ENCODE measurements around the gene PCSK7. TPM values are rescaled to one million over a fixed set of nuclear protein-coding genes. Genes with fewer than 3 reads are reported as not detected.

Gene PCSK7
- total RNA-seq, 1 donor from 2014 or later: 93.6 TPM

DNA sequence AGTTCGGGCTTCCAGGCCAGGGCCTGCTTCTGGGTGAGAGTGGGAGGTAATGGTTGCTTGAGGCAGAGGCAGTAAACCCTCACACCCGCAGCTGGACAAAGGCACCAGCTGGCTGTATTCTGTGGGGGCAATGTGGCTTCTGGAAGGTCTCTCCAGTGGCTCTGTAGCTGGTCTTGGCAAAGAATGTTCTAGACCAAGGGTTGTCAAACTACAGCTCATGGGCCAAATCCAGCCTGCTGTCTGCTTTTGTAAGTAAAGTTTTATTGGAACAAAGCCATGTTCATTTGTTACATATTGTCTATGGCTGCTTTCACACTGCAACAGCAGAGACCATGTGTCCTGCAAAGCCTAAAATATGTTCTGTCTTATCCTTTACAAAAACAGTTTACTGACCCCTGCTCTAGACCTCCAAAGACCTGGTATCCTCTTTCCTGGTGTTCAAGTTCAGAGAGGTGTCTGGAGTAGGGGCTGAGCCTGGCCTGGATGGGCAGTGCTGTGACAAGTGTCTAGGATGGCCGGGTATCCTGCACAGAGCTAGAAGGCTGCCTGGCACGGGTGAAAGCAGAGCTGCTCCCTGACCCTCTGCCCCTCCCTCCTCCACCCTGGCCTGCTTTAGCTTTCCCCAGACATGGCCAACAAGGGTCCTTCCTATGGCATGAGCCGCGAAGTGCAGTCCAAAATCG lies 29.3 kb downstream of the PCSK7 start:
- TF ChIP-seq, protein P1, sequence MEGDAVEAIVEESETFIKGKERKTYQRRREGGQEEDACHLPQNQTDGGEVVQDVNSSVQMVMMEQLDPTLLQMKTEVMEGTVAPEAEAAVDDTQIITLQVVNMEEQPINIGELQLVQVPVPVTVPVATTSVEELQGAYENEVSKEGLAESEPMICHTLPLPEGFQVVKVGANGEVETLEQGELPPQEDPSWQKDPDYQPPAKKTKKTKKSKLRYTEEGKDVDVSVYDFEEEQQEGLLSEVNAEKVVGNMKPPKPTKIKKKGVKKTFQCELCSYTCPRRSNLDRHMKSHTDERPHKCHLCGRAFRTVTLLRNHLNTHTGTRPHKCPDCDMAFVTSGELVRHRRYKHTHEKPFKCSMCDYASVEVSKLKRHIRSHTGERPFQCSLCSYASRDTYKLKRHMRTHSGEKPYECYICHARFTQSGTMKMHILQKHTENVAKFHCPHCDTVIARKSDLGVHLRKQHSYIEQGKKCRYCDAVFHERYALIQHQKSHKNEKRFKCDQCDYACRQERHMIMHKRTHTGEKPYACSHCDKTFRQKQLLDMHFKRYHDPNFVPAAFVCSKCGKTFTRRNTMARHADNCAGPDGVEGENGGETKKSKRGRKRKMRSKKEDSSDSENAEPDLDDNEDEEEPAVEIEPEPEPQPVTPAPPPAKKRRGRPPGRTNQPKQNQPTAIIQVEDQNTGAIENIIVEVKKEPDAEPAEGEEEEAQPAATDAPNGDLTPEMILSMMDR (IDR thresholded peaks at IDR 0.05; ENCODE audit: unreplicated experiment): no peak
- Mint-ChIP-seq H3K4me1 (ENCODE audit: unreplicated experiment) (peaks cover 11% of the 10 kb centered on the region), H3K27ac (ENCODE audit: unreplicated experiment) (no peak overlapping the region), H3K36me3 (ENCODE audit: low read depth, unreplicated experiment) (peaks cover 12% of the 10 kb centered on the region), H3K9me3 (ENCODE audit: unreplicated experiment) (no peaks in the 10 kb centered on the region), H3K27me3 (ENCODE audit: unreplicated experiment) (peaks cover 19% of the 10 kb centered on the region), H3K4me3 (ENCODE audit: unreplicated experiment) (no peak overlapping the region)
- DNase-seq (ENCODE audit: low spot score): no peak

GRCh38 chr11:117201658-117202305 lies 30.1 kb downstream of the PCSK7 start:
- TF ChIP-seq, protein P1 (IDR thresholded peaks at IDR 0.05; ENCODE audit: unreplicated experiment): no peak
- H3K4me3 Mint-ChIP-seq (ENCODE audit: unreplicated experiment): no peak overlapping the region
- peaks cover 19% of the 10 kb centered on the region for H3K27me3 Mint-ChIP-seq (ENCODE audit: unreplicated experiment)
- peaks cover 14% of the 10 kb centered on the region for H3K36me3 Mint-ChIP-seq (ENCODE audit: low read depth, unreplicated experiment)
- no peaks in the 10 kb centered on the region for H3K9me3 Mint-ChIP-seq (ENCODE audit: unreplicated experiment)
- no peak overlapping the region for H3K27ac Mint-ChIP-seq (ENCODE audit: unreplicated experiment)
- no peak for DNase-seq (ENCODE audit: low spot score)
- H3K4me1 Mint-ChIP-seq (ENCODE audit: unreplicated experiment): peaks cover 11% of the 10 kb centered on the region

DNA sequence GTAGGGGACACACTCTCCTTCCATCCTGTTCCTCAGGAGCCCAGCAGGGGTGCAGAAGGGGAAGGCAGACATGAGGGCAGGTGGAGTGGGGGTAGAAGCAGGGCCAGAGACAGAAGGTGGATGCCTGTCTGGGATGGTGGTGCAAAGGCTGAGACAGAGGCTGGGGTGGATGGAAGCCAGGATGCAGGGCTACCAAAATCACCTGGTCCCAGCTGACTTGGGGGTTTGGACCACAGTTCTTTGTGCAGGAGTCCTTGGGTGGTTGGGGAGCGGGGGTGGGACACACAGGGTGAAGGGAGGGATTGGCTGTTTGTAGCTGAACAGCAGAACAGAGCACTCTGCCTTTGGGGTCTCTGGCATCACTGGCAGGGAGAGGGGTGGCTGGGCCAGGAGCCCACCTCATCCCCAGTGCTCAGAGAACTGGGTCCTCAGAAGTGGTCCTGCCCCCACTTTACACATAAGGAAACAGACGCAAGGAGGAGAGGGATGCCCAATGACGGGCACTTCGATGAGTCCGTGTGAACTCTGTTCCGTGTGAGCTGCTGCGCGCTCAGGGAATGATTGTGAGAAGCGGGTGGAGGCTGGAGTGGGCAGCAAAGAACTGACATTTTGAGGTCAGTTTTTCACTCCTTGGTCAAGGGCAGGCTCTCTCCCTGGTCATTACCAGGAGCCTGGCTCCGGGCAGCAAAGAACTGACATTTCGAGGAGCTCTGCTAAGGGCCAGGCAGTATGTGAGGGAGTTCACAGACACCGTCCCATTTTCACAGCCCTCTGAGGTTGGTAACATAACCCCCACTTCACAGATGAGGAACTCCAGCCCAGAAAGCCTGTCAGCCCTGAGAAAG lies 30.8 kb downstream of the PCSK7 start:
- peaks cover 14% of the 10 kb centered on the region for H3K36me3 Mint-ChIP-seq (ENCODE audit: low read depth, unreplicated experiment)
- peaks cover 19% of the 10 kb centered on the region for H3K27me3 Mint-ChIP-seq (ENCODE audit: unreplicated experiment)
- no peak for DNase-seq (ENCODE audit: low spot score)
- TF ChIP-seq, protein P1 (IDR thresholded peaks at IDR 0.05; ENCODE audit: unreplicated experiment): no peak
- peaks cover 11% of the 10 kb centered on the region for H3K4me1 Mint-ChIP-seq (ENCODE audit: unreplicated experiment)
- H3K9me3 Mint-ChIP-seq (ENCODE audit: unreplicated experiment): no peaks in the 10 kb centered on the region
- no peak overlapping the region for H3K27ac Mint-ChIP-seq (ENCODE audit: unreplicated experiment)
- no peak overlapping the region for H3K4me3 Mint-ChIP-seq (ENCODE audit: unreplicated experiment)

DNA sequence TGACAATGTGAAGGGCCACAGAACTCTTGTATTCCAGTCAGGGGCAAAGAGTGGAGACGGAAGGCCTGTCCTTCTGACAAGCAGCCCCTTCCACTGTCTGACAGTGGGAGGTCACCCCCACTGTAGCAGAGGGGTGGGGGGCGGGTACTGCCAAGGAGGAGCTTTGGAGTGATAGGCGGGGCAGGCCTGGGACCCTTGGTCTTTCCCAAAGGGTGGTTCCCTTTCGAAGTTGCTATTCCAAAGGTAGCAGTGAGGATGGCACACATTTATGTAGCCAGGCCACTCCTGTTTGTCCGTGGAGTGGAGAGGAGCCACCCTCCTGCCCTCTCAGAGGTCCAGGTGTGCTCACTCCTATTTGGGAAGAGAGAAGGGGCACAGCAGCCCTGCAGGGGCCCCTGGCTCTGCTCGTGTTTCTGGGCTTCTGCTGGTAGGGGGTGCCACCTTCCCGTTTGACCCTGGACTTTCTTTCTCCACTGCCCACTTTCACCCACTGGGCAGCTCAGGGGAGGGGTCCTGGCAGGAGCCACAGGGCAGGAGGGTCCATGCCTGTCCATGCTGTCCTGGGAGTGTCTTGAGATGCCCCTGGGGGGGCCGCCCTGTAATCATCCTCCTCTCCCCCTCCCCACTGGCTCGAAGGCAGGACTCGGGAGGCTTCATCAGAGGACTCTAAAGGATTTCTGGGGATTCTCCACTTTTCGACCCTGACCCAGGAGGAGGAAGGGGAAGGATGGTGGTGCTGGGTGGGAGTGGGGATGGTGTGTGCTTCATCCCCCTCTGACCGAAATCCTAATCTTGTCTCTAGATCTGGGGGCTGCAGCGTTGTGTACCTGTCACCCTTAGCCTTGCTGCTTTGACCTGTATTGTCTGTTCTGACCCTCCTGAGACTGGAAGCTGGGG lies 31.7 kb downstream of the PCSK7 start:
- Mint-ChIP-seq H3K27me3 (ENCODE audit: unreplicated experiment) (peaks cover 19% of the 10 kb centered on the region), H3K4me3 (ENCODE audit: unreplicated experiment) (no peak overlapping the region), H3K27ac (ENCODE audit: unreplicated experiment) (no peak overlapping the region), H3K9me3 (ENCODE audit: unreplicated experiment) (no peaks in the 10 kb centered on the region), H3K4me1 (ENCODE audit: unreplicated experiment) (peaks cover 11% of the 10 kb centered on the region), H3K36me3 (ENCODE audit: low read depth, unreplicated experiment) (peaks cover 18% of the 10 kb centered on the region)
- DNase-seq (ENCODE audit: low spot score): no peak
- TF ChIP-seq, protein P1 (IDR thresholded peaks at IDR 0.05; ENCODE audit: unreplicated experiment): no peak
